Osteoblast (primary cell): ENCODE data around the gene FAM149A. TPM values are rescaled to one million over a fixed set of nuclear protein-coding genes. Genes with fewer than 3 reads are reported as not detected.

ENCODE experiments used
- DNase-seq: peaks from one replicate; pipeline ENCODE4 v3.0.0; 2011; ENCODE audit warnings: low spot score, mixed read lengths; ENCODE audit not compliant: insufficient read length; ENCODE audit errors: missing footprints
- H2AFZ ChIP-seq: 2 replicates; pipeline ENCODE4 v1.6.0; 2011; ENCODE audit warnings: mild to moderate bottlenecking, low read length
- H3K27ac ChIP-seq: 2 replicates; pipeline ENCODE4 v1.5.1; 2011; ENCODE audit warnings: mild to moderate bottlenecking, low read depth, low read length, moderate library complexity
- H3K27me3 ChIP-seq: 2 replicates; pipeline ENCODE4 v1.6.0; 2012; ENCODE audit warnings: mild to moderate bottlenecking, control low read depth, inconsistent platforms, low read length, moderate library complexity; ENCODE audit not compliant: insufficient read depth
- H3K36me3 ChIP-seq: 2 replicates; pipeline ENCODE4 v1.5.1; 2011; ENCODE audit warnings: mild to moderate bottlenecking, low read length, control low read depth, moderate library complexity; ENCODE audit not compliant: insufficient read depth
- H3K4me1 ChIP-seq: 2 replicates; pipeline ENCODE4 v1.5.1; 2011; ENCODE audit warnings: mild to moderate bottlenecking, low read length, control low read depth, moderate library complexity; ENCODE audit not compliant: insufficient read depth
- H3K4me2 ChIP-seq: 2 replicates; pipeline ENCODE4 v1.6.0; 2011; ENCODE audit warnings: mild to moderate bottlenecking, low read length; ENCODE audit not compliant: insufficient read depth
- H3K4me3 ChIP-seq: fragments of 200-600 bp; sonication (generic); 3 replicates; pipeline ENCODE4 v1.5.1; 2012; ENCODE audit warnings: mild to moderate bottlenecking, low read length, inconsistent platforms; ENCODE audit not compliant: insufficient read depth
- H3K79me2 ChIP-seq: 2 replicates; pipeline ENCODE4 v1.6.0; 2012; ENCODE audit warnings: mild to moderate bottlenecking, low read length, control low read depth, inconsistent platforms; ENCODE audit not compliant: insufficient read depth
- H3K9me3 ChIP-seq: 2 replicates; pipeline ENCODE4 v1.5.1; 2011; ENCODE audit warnings: low read depth, low read length, control low read depth
- H4K20me1 ChIP-seq: 2 replicates; pipeline ENCODE4 v1.6.0; 2012; ENCODE audit warnings: mild to moderate bottlenecking, low read length, control low read depth; ENCODE audit not compliant: insufficient read depth
- total RNA-seq: library from RNA; depleted of rRNA; stranded (reverse); fragments of >200 nt; gene quantifications from 2 replicates; pipeline ENCODE4 v1.2.3, GENCODE V29; 2012
- TF ChIP-seq, protein P1 (sequence below): IDR thresholded peaks from 2 replicates; pipeline ENCODE4 v1.5.1; 2011; ENCODE audit warnings: mild to moderate bottlenecking, low read depth, low read length, moderate library complexity; ENCODE audit errors: extremely low read depth

FAM149A gene
- total RNA-seq, 1 donor, result 3.3 TPM

DNA sequence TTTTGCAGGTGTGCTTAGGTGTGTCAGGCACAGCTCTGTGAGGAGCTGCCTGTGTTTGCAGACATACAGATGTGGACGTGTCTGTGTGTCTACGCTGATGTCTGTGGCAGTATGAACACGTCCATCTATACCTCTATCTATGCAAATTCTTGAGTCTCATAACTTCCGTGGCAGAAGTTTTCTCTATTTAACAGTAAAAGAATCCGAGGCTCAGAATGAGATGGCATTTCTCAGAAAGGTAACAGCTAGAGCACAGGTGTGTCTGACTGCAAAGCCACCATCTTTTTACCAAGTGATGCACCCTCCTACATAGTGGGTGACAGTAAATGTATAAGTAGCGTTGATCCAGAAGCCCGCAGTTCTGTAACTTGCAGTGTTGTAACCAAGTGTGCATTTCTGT lies 47.0 kb downstream of the FAM149A start:
- H3K27me3 ChIP-seq, result peaks cover 7% of the 10 kb centered on the region
- TF ChIP-seq, protein P1, sequence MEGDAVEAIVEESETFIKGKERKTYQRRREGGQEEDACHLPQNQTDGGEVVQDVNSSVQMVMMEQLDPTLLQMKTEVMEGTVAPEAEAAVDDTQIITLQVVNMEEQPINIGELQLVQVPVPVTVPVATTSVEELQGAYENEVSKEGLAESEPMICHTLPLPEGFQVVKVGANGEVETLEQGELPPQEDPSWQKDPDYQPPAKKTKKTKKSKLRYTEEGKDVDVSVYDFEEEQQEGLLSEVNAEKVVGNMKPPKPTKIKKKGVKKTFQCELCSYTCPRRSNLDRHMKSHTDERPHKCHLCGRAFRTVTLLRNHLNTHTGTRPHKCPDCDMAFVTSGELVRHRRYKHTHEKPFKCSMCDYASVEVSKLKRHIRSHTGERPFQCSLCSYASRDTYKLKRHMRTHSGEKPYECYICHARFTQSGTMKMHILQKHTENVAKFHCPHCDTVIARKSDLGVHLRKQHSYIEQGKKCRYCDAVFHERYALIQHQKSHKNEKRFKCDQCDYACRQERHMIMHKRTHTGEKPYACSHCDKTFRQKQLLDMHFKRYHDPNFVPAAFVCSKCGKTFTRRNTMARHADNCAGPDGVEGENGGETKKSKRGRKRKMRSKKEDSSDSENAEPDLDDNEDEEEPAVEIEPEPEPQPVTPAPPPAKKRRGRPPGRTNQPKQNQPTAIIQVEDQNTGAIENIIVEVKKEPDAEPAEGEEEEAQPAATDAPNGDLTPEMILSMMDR, result no peak
- H4K20me1 ChIP-seq, result no peaks in the 10 kb centered on the region
- no peak overlapping the region for H2AFZ ChIP-seq
- no peaks in the 10 kb centered on the region for H3K79me2 ChIP-seq
- H3K4me2 ChIP-seq, result no peak overlapping the region
- H3K4me1 ChIP-seq, result no peaks in the 10 kb centered on the region
- no peak overlapping the region for H3K27ac ChIP-seq
- no peak for DNase-seq
- H3K36me3 ChIP-seq, result no peaks in the 10 kb centered on the region
- H3K4me3 ChIP-seq, result no peak overlapping the region
- no peaks in the 10 kb centered on the region for H3K9me3 ChIP-seq

DNA sequence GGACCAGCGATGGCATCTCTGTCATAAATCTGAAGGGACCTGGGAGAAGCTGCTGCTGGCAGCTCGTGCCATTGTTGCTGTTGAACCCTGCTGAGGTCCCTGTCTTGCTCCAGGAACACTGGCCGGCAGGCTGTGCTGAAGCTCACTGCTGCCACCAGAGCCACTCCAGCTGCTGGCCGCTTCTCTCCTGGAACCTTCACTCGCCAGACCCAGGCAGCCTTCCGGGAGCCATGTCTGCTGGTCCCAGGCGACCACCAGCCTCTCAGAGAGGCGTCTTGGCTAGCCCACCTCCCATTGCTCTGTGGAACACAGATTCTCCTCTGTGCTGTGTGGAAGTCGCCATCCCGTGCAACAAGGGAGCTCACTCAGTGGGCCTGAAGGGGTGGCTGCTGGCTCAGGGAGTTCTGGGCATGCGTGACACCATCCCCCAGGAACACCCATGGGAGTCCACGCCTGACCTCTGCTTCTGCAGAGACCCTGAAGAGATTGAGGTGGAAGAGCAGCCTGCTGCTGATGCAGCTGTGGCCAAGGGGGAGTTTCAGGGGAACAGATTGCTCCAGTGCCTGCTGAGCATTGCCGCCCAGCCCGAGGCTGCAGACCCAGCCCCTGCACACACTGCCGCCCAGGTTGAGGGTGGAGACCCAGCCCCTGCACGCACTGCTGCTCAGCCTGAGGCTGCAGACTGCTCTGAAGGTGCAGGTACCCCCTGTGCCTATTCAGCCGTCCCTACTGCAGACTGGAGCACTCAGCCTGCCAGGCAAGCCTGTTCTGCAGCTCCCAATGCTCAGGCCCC lies 53.7 kb downstream of the FAM149A start:
- H3K27me3 ChIP-seq, result no peaks in the 10 kb centered on the region
- no peaks in the 10 kb centered on the region for H3K36me3 ChIP-seq
- H3K4me3 ChIP-seq, result no peak overlapping the region
- no peaks in the 10 kb centered on the region for H3K4me1 ChIP-seq
- H3K4me2 ChIP-seq, result no peak overlapping the region
- H3K9me3 ChIP-seq, result no peaks in the 10 kb centered on the region
- DNase-seq, result peak; percentile 32
- no peaks in the 10 kb centered on the region for H3K79me2 ChIP-seq
- H3K27ac ChIP-seq, result no peak overlapping the region
- TF ChIP-seq, protein P1, result no peak
- no peaks in the 10 kb centered on the region for H4K20me1 ChIP-seq
- no peak overlapping the region for H2AFZ ChIP-seq

DNA sequence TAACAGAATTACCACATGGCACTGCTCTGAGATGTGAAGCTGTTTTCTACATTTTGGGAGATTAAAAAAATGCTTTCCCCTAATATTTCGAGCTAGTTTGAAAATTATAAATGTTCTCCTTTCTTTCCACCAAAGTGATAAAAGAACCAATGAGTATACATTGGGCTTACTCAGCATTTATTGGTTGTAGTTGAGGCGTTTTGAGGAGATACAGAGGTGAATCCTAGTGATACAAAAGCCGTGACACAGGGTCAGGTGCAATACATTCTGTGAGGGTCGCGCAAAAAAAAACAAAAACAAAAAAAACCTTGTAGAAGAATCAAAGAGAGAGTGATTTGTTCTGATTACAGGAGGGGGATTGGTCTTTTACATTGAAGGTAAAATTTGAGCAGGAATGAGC lies 54.5 kb downstream of the FAM149A start:
- H3K27me3 ChIP-seq, result no peaks in the 10 kb centered on the region
- no peak overlapping the region for H3K4me2 ChIP-seq
- TF ChIP-seq, protein P1, result no peak
- H3K9me3 ChIP-seq, result no peaks in the 10 kb centered on the region
- no peaks in the 10 kb centered on the region for H3K4me1 ChIP-seq
- H3K4me3 ChIP-seq, result no peak overlapping the region
- no peak overlapping the region for H2AFZ ChIP-seq
- H4K20me1 ChIP-seq, result no peaks in the 10 kb centered on the region
- H3K79me2 ChIP-seq, result no peaks in the 10 kb centered on the region
- no peaks in the 10 kb centered on the region for H3K36me3 ChIP-seq
- DNase-seq, result no peak
- no peak overlapping the region for H3K27ac ChIP-seq

DNA sequence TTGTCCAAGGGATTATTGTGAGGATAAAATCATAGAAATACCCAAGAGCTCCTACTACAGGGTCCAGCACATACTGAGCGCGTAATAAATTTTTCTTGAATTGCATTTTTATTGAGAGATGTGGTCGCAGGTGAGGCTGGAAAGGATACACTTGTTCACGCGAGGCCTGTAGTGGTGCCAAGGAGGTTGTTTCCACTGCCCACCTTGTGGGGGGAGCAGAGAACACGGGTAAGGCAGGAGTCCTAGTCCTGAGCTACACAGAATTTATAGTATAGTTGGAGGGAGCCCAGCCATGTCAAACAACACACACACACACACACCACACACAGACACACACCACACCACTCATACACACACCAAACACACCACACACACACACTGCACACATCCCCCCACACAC lies 55.1 kb downstream of the FAM149A start:
- Histone ChIP-seq H3K79me2 (no peaks in the 10 kb centered on the region), H3K4me3 (no peak overlapping the region), H3K36me3 (no peaks in the 10 kb centered on the region), H3K27me3 (no peaks in the 10 kb centered on the region), H3K4me1 (no peaks in the 10 kb centered on the region), H3K27ac (no peak overlapping the region), H2AFZ (no peak overlapping the region), H3K9me3 (no peaks in the 10 kb centered on the region), H3K4me2 (no peak overlapping the region), H4K20me1 (no peaks in the 10 kb centered on the region)
- DNase-seq, result no peak
- TF ChIP-seq, protein P1, result no peak
